Measurements from ENCODE around the gene SEMA7A. TPM values are rescaled to one million over a fixed set of nuclear protein-coding genes. Genes with fewer than 3 reads are reported as not detected.

Gene SEMA7A
- total RNA-seq, 4 donors from 2014 or later, result 1.5 to 42.9 (median 1.6) TPM

- TF ChIP-seq POLR2A (IDR thresholded peaks at IDR 0.05) (no peak), CTCF (IDR thresholded peaks at IDR 0.05) (no peak)
- H3K9me3 ChIP-seq, result no peaks in the 10 kb centered on the region
- no peak overlapping the region for H3K4me3 ChIP-seq
- H3K4me1 ChIP-seq, result peaks cover 0 to 59% (median 42%) of the 10 kb centered on the region in 4 donors
- H3K27me3 ChIP-seq, result no peaks in the 10 kb centered on the region
- DNase-seq, result peak in 2 of 3 donors; percentile 75
- H3K27ac ChIP-seq, result peak overlapping the region; percentile 31 to 83 (median 53)
- no peaks in the 10 kb centered on the region for H3K36me3 ChIP-seq
These were observed 34.0 kb downstream of the SEMA7A start for GRCh38 chr15:74399511-74400312.

- H3K36me3 ChIP-seq, result no peaks in the 10 kb centered on the region
- no peaks in the 10 kb centered on the region for H3K27me3 ChIP-seq
- no peak overlapping the region for H3K4me3 ChIP-seq
- H3K9me3 ChIP-seq, result no peaks in the 10 kb centered on the region
- H3K27ac ChIP-seq, result peak overlapping the region in 2 of 4 donors; percentile 80 to 83
- H3K4me1 ChIP-seq, result peaks cover 0 to 55% (median 41%) of the 10 kb centered on the region in 4 donors
- DNase-seq, result no peak
- TF ChIP-seq CTCF (IDR thresholded peaks at IDR 0.05) (no peak), POLR2A (IDR thresholded peaks at IDR 0.05) (no peak)
These were observed 34.7 kb downstream of the SEMA7A start for GRCh38 chr15:74399100-74399499.

GRCh38 chr15:74398183-74398582 is 35.6 kb downstream of the SEMA7A start:
- Histone ChIP-seq H3K36me3 (no peaks in the 10 kb centered on the region), H3K27me3 (no peaks in the 10 kb centered on the region), H3K4me1 (peaks cover 0 to 51% (median 33%) of the 10 kb centered on the region in 4 donors), H3K4me3 (no peak overlapping the region), H3K27ac (peak overlapping the region in 2 of 4 donors; percentile 80 to 83), H3K9me3 (no peaks in the 10 kb centered on the region)
- TF ChIP-seq CTCF (IDR thresholded peaks at IDR 0.05), result no peak
- TF ChIP-seq POLR2A (IDR thresholded peaks at IDR 0.05), result no peak
- no peak for DNase-seq

- Histone ChIP-seq H3K27me3 (no peaks in the 10 kb centered on the region), H3K27ac (peak overlapping the region in 3 of 4 donors; percentile 22 to 83 (median 80))
- DNase-seq, result peak in 2 of 3 donors; percentile 82 to 85
These were observed 36.3 kb downstream of the SEMA7A start for GRCh38 chr15:74397239-74398068.

More at GRCh38 chr15:74397239-74398068, 36.3 kb downstream of the SEMA7A start:
- no peaks in the 10 kb centered on the region for H3K36me3 ChIP-seq
- H3K4me3 ChIP-seq, result no peak overlapping the region
- peaks cover 0 to 46% (median 26%) of the 10 kb centered on the region in 4 donors for H3K4me1 ChIP-seq
- H3K9me3 ChIP-seq, result no peaks in the 10 kb centered on the region
- TF ChIP-seq CTCF (IDR thresholded peaks at IDR 0.05), result no peak
- no peak for TF ChIP-seq POLR2A (IDR thresholded peaks at IDR 0.05)
